Lower lobe of right lung (tissue), 2 donors: ENCODE data around the gene DUSP2. TPM values are rescaled to one million over a fixed set of nuclear protein-coding genes. Genes with fewer than 3 reads are reported as not detected.
A peak's percentile ranks its signal among the peaks of the same experiment; 100 is the strongest.

ENCODE experiments used
- ATAC-seq, 2 donors: fragments of 200-7000 bp; cut with Tn5 transposase; one replicate each; pipeline ENCODE4 v1.9.1; 2020 to 2022; ENCODE audit warnings: mild to moderate bottlenecking in 2 of 2, moderate library complexity in 2 of 2
- DNase-seq: peaks from one replicate; pipeline ENCODE4 v3.0.0-alpha.2; 2020
- H3K27ac ChIP-seq: fragments of 200-600 bp; one replicate; pipeline ENCODE4 v1.8.0; 2022
- H3K27me3 ChIP-seq: fragments of 200-600 bp; one replicate; pipeline ENCODE4 v1.8.0; 2022; ENCODE audit warnings: low read depth
- H3K36me3 ChIP-seq: fragments of 200-600 bp; one replicate; pipeline ENCODE4 v1.8.0; 2022; ENCODE audit warnings: mild to moderate bottlenecking
- H3K4me1 ChIP-seq: fragments of 200-600 bp; one replicate; pipeline ENCODE4 v1.8.0; 2022
- H3K4me3 ChIP-seq: fragments of 200-600 bp; one replicate; pipeline ENCODE4 v1.8.0; 2022; ENCODE audit warnings: mild to moderate bottlenecking
- H3K9me3 ChIP-seq: fragments of 200-600 bp; one replicate; pipeline ENCODE4 v1.8.0; 2022
- intact Hi-C: fragments of 100-400 bp; cut with DNase I; formaldehyde crosslinking; loops from one replicate; pipeline ENCODE4 v1.11.0; 2022
- long read RNA-seq: library from polyadenylated mRNA; unstranded; transcript quantifications from one replicate; pipeline ENCODE4 v2.0.0, GENCODE V29; 2021
- total RNA-seq: library from RNA; stranded (reverse); fragmentation: NEBNext Ultra II Directional; extraction: Animal tissue kit (Norgen Biotek cat#: 25700); gene quantifications from one replicate; pipeline ENCODE4 v1.2.1, GENCODE V29; 2021
- TF ChIP-seq, protein P1 (sequence below): fragments of 200-600 bp; IDR thresholded peaks from one replicate; pipeline ENCODE4 v1.8.0; 2022; ENCODE audit warnings: antibody characterized with exemption, mild to moderate bottlenecking
- donor health status: DM: no; HTN: yes; CAD: no; lungs with severe emphysema.

The DUSP2 gene
- total RNA-seq, result 5.5 TPM
- long read RNA-seq, transcript DUSP2-201 (4 exons, 1,688 nt), result major isoform, 7 of 11 reads
- long read RNA-seq, partial matches to known transcripts, result 1 of 11 reads
- long read RNA-seq, other reads (novel, unspliced or antisense), result 3 of 11 reads

GRCh38 chr2:96145036-96145847 is at the start of gene DUSP2:
Gene DUSP2, minus strand, starts transcription at chr2:96145440. Its CDS starts 86 bp downstream, at chr2:96145354.
- Histone ChIP-seq H3K4me3 (peak within 1 kb of the TSS; percentile 64), H3K27ac (peak within 1 kb of the TSS; percentile 58), H3K4me1 (peaks cover 37% of the 10 kb centered on the region), H3K36me3 (no peaks in the 10 kb centered on the region), H3K9me3 (no peaks in the 10 kb centered on the region), H3K27me3 (peaks cover 5% of the 10 kb centered on the region)
- ATAC-seq, result peak; percentile 89 to 90
- peak; percentile 88 for DNase-seq
- intact Hi-C loops, result no loop called here
- TF ChIP-seq, protein P1, sequence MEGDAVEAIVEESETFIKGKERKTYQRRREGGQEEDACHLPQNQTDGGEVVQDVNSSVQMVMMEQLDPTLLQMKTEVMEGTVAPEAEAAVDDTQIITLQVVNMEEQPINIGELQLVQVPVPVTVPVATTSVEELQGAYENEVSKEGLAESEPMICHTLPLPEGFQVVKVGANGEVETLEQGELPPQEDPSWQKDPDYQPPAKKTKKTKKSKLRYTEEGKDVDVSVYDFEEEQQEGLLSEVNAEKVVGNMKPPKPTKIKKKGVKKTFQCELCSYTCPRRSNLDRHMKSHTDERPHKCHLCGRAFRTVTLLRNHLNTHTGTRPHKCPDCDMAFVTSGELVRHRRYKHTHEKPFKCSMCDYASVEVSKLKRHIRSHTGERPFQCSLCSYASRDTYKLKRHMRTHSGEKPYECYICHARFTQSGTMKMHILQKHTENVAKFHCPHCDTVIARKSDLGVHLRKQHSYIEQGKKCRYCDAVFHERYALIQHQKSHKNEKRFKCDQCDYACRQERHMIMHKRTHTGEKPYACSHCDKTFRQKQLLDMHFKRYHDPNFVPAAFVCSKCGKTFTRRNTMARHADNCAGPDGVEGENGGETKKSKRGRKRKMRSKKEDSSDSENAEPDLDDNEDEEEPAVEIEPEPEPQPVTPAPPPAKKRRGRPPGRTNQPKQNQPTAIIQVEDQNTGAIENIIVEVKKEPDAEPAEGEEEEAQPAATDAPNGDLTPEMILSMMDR, result no peak

DNA sequence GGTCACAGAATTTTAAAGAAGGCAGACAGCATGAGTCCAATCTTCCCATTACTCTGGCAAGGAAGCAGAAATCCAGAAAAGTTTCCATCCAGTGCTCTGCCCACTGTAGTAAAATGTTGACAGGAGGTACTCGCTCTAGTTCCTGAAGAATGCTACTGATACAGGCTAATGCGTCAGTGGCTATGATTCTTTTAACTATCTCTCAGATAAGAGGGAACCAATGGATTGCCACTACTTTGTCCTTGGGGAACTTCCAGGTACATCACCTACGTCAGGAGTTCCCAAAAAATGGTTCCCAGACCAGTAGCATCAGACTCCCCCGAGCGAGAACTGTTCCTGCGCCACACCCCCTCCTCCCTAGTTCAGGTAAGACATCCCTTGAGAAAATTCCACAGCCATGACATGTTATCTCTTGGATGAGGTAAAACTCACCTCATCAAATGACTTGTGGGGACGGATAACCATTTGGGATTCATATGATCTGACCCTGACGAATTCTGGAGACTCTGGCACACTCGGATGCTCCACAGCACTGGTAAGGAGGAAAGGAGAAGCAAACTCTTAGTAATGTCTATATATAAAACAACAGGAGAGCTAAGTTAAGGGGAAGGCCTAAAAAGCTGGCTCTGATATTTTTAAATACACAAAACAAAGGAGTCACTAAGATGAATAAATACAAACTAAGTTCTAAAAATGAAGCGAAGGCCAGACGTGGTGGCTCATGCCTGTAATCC is 46.9 kb upstream of the DUSP2 start:
- TF ChIP-seq, protein P1, result no peak
- DNase-seq (no peak), ATAC-seq (no peak)
- Histone ChIP-seq H3K4me1 (peaks cover 10% of the 10 kb centered on the region), H3K27me3 (no peaks in the 10 kb centered on the region), H3K36me3 (peaks cover 82% of the 10 kb centered on the region), H3K27ac (no peak overlapping the region), H3K9me3 (no peaks in the 10 kb centered on the region), H3K4me3 (no peak overlapping the region)
- intact Hi-C loops, result no loop called here

GRCh38 chr2:96188821-96189526 is 43.7 kb upstream of the DUSP2 start:
- peaks cover 98% of the 10 kb centered on the region for H3K36me3 ChIP-seq
- no peak for DNase-seq
- ATAC-seq, result no peak
- no peaks in the 10 kb centered on the region for H3K9me3 ChIP-seq
- intact Hi-C loops, result no loop called here
- H3K27me3 ChIP-seq, result no peaks in the 10 kb centered on the region
- no peaks in the 10 kb centered on the region for H3K4me1 ChIP-seq
- no peak overlapping the region for H3K27ac ChIP-seq
- TF ChIP-seq, protein P1, result no peak
- H3K4me3 ChIP-seq, result no peak overlapping the region

- Histone ChIP-seq H3K4me3 (no peak overlapping the region), H3K9me3 (no peaks in the 10 kb centered on the region), H3K4me1 (no peaks in the 10 kb centered on the region), H3K27ac (no peak overlapping the region), H3K27me3 (no peaks in the 10 kb centered on the region), H3K36me3 (peaks cover 77% of the 10 kb centered on the region)
- ATAC-seq (no peak), DNase-seq (no peak)
- intact Hi-C loops, result no loop called here
- TF ChIP-seq, protein P1, result no peak
Measured at GRCh38 chr2:96186562-96186961, 41.3 kb upstream of the DUSP2 start.

DNA sequence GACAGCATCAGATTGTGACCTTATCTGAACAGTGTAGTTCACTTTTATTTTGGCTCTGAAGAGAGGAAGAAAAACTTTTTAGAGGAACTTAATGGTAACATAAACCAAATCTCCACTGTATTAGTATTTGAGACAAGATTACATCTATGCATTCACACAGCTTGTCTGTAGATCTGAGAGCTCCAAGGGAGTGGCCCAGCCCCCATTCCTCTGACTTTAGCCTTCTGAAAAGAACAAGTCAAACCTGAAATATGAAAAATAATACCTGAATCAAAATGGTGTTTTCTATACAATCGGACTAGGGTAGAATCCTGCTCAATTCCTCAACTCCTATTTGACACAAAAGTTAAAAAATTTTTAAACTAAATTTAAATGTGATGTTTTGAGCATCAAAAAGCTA is 40.3 kb upstream of the DUSP2 start:
- peaks cover 67% of the 10 kb centered on the region for H3K36me3 ChIP-seq
- H3K4me3 ChIP-seq, result no peak overlapping the region
- TF ChIP-seq, protein P1, result no peak
- no peaks in the 10 kb centered on the region for H3K4me1 ChIP-seq
- ATAC-seq (no peak), DNase-seq (no peak)
- no peak overlapping the region for H3K27ac ChIP-seq
- no peaks in the 10 kb centered on the region for H3K9me3 ChIP-seq
- H3K27me3 ChIP-seq, result no peaks in the 10 kb centered on the region
- intact Hi-C loops, result no loop called here
